ENCODE measurements around the gene ABHD12. TPM values are rescaled to one million over a fixed set of nuclear protein-coding genes. Genes with fewer than 3 reads are reported as not detected.
A peak's percentile ranks its signal among the peaks of the same experiment; 100 is the strongest.

The ABHD12 gene
- total RNA-seq, 4 donors from 2014 or later, result 10.0 to 47.6 (median 36.3) TPM

DNA sequence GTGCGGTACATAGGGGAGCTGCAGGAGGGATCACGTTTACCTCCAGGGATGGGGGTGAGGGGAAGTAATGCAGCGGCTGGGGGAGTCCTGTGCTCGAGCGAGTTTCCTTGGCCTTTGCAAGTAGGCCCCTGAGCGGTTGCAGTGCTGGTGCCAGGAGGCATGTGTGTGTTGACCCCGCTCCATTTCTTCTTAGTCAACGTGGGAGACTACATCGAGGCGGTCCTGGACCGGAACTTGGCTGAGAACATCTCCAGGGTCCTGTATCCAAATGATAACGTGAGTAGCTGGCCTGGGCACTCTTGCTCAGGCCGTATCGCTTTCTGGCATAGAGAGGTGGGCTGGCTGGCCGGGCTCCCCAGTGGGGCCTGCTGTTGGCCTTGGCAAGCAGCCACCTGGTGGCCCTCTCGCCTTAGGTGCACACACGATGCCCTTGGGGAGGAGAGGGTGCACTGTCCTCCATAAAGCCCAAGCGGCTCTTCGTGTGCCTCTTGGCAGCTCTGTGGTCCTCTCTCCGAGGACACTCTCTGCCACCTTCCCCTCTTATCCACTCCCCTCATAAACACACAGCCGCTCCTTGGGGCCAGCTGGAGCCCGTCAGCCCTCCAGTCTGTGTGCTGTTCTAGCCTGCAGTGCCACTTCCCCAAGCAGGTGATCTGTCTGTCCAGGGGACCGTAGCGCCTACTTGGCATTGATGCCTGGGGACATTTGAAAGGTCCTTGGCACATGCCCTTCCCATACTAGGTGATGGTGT lies 113.4 kb downstream of the ABHD12 start:
- Histone ChIP-seq H3K9me3 (no peaks in the 10 kb centered on the region), H3K4me3 (no peak overlapping the region), H3K4me1 (no peaks in the 10 kb centered on the region), H3K27ac (no peak overlapping the region), H3K36me3 (no peaks in the 10 kb centered on the region), H3K27me3 (no peaks in the 10 kb centered on the region)
- peak; percentile 11 to 12 for DNase-seq
- intact Hi-C loops (cut with DNase I; ENCODE audit: low total_unique reads), result no loop called here
- TF ChIP-seq POLR2A (IDR thresholded peaks at IDR 0.05), result no peak
- TF ChIP-seq, protein P1, sequence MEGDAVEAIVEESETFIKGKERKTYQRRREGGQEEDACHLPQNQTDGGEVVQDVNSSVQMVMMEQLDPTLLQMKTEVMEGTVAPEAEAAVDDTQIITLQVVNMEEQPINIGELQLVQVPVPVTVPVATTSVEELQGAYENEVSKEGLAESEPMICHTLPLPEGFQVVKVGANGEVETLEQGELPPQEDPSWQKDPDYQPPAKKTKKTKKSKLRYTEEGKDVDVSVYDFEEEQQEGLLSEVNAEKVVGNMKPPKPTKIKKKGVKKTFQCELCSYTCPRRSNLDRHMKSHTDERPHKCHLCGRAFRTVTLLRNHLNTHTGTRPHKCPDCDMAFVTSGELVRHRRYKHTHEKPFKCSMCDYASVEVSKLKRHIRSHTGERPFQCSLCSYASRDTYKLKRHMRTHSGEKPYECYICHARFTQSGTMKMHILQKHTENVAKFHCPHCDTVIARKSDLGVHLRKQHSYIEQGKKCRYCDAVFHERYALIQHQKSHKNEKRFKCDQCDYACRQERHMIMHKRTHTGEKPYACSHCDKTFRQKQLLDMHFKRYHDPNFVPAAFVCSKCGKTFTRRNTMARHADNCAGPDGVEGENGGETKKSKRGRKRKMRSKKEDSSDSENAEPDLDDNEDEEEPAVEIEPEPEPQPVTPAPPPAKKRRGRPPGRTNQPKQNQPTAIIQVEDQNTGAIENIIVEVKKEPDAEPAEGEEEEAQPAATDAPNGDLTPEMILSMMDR (IDR thresholded peaks at IDR 0.05), result no peak

DNA sequence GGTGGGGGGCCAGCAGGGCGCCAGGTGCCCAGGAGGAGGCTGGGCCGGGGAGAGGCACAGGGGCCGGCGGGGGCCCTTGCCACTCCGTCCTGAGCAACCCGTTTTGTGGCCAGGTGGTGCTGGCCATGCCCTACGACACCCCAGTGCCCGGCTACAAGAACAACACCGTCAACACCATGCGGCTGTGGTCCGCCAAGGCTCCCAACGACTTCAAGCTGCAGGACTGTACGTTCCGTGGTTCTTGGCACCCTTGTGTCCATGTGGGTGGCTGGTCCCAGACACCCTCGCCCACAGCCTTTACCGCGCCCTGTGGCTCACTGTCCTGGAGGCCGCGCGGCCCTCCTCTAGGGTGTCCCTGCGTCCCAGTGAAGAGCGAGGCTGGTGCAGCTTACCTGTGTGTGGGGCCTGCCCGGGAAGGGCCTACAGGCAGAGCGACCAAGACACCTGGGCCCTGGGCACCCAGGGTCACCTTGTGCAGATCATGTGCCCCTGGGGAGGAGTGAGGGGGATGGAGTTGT lies 114.0 kb downstream of the ABHD12 start:
- no peaks in the 10 kb centered on the region for H3K27me3 ChIP-seq
- H3K9me3 ChIP-seq, result no peaks in the 10 kb centered on the region
- DNase-seq, result peak; percentile 9 to 11
- TF ChIP-seq POLR2A (IDR thresholded peaks at IDR 0.05), result no peak
- TF ChIP-seq, protein P1 (IDR thresholded peaks at IDR 0.05), result no peak
- H3K36me3 ChIP-seq, result no peaks in the 10 kb centered on the region
- H3K4me3 ChIP-seq, result no peak overlapping the region
- H3K4me1 ChIP-seq, result no peaks in the 10 kb centered on the region
- H3K27ac ChIP-seq, result no peak overlapping the region
- intact Hi-C loops (cut with DNase I; ENCODE audit: low total_unique reads), result no loop called here

DNA sequence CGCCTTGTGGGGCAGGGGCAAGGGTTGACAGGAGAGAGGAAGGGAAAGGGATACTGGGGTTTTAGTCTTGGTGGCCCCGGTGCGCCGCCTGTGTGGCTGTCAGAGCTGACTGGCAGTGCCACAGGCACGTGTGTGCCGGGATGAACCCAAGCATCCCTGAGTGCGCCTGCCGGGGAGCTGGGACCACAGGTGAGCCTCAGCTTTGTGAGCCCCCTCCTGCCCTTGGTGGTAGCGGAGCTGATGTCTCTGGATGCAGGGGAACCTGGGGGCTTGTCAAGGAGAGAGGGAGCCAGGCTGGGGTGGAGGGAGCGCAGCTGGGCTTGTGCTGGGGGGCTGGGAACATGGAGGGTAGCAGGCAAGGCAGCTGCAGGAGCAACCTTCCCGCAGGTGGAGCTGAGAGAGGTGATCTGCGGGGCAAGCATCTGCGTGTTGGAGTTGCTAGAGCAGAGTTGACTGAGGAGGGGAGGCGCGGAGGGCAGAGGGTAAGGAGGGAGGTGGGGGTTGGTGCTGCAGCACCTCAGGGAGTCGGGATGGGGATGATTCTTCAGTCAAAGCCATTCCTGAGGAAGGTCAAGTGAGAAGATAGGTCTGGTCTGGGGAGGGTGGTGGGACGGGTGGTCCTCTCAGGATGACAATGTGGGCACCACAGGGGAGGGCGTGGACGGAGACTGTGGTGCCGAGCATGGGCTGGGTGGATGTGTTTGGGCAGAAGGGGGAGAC lies 114.7 kb downstream of the ABHD12 start:
- H3K36me3 ChIP-seq, result no peaks in the 10 kb centered on the region
- no peaks in the 10 kb centered on the region for H3K4me1 ChIP-seq
- TF ChIP-seq, protein P1 (IDR thresholded peaks at IDR 0.05), result no peak
- no peak for TF ChIP-seq POLR2A (IDR thresholded peaks at IDR 0.05)
- H3K4me3 ChIP-seq, result no peak overlapping the region
- DNase-seq, result peak; percentile 5 to 13
- intact Hi-C loops (cut with DNase I; ENCODE audit: low total_unique reads), result no loop called here
- H3K27ac ChIP-seq, result no peak overlapping the region
- no peaks in the 10 kb centered on the region for H3K27me3 ChIP-seq
- H3K9me3 ChIP-seq, result no peaks in the 10 kb centered on the region

- peak; percentile 10 to 13 for DNase-seq
- TF ChIP-seq, protein P1 (IDR thresholded peaks at IDR 0.05), result no peak
- TF ChIP-seq POLR2A (IDR thresholded peaks at IDR 0.05), result no peak
- H3K36me3 ChIP-seq, result no peaks in the 10 kb centered on the region
Measured at GRCh38 chr20:25274891-25275812, 115.5 kb downstream of the ABHD12 start.

More at GRCh38 chr20:25274891-25275812, 115.5 kb downstream of the ABHD12 start:
- H3K4me1 ChIP-seq, result no peaks in the 10 kb centered on the region
- H3K4me3 ChIP-seq, result no peak overlapping the region
- H3K27ac ChIP-seq, result no peak overlapping the region
- H3K9me3 ChIP-seq, result no peaks in the 10 kb centered on the region
- intact Hi-C loops (cut with DNase I; ENCODE audit: low total_unique reads), result no loop called here
- H3K27me3 ChIP-seq, result no peaks in the 10 kb centered on the region

Measured in uterus (tissue), 4 donors.